Effector memory CD4-positive, alpha-beta T cell (primary cell): ENCODE results near the gene EFHC2.

ENCODE experiments used
- DNase-seq, 3 donors: peaks; one replicate each; pipeline ENCODE4 v3.0.0-alpha.2; 2020
- H3K27ac ChIP-seq: 2 replicates; pipeline ENCODE4 v1.7.0; 2013; ENCODE audit warnings: mild to moderate bottlenecking, low read length, moderate library complexity; ENCODE audit not compliant: insufficient read depth, poor library complexity, severe bottlenecking
- H3K27me3 ChIP-seq: replicated peaks from 2 replicates; pipeline ENCODE4 v1.7.0; 2013; ENCODE audit warnings: mild to moderate bottlenecking, low read length; ENCODE audit not compliant: insufficient read depth, control insufficient read depth, poor library complexity, severe bottlenecking
- H3K36me3 ChIP-seq: 2 replicates; pipeline ENCODE4 v1.7.0; 2013; ENCODE audit warnings: mild to moderate bottlenecking, low read length, moderate library complexity; ENCODE audit not compliant: control insufficient read depth, insufficient read depth
- H3K4me1 ChIP-seq: 2 replicates; pipeline ENCODE4 v1.7.0; 2013; ENCODE audit warnings: low read length, mild to moderate bottlenecking; ENCODE audit not compliant: control insufficient read depth, insufficient read depth, poor library complexity, severe bottlenecking
- H3K4me3 ChIP-seq: 2 replicates; pipeline ENCODE4 v1.7.0; 2013; ENCODE audit warnings: low read length, low read depth, mild to moderate bottlenecking; ENCODE audit not compliant: insufficient read depth, poor library complexity, severe bottlenecking
- H3K9me3 ChIP-seq: 2 replicates; pipeline ENCODE4 v1.7.0; 2013; ENCODE audit warnings: mild to moderate bottlenecking, low read length, moderate library complexity; ENCODE audit not compliant: control insufficient read depth

EFHC2 gene

GRCh38 chrX:44332437-44332836 is 11.0 kb downstream of the EFHC2 start:
- H3K9me3 ChIP-seq, result no peaks in the 10 kb centered on the region
- no peak overlapping the region for H3K27ac ChIP-seq
- H3K36me3 ChIP-seq, result no peaks in the 10 kb centered on the region
- H3K4me1 ChIP-seq, result peaks cover 17% of the 10 kb centered on the region
- no peak overlapping the region for H3K4me3 ChIP-seq
- no peak for DNase-seq
- no peaks in the 10 kb centered on the region for H3K27me3 ChIP-seq

GRCh38 chrX:44330227-44330626 is 13.2 kb downstream of the EFHC2 start:
- no peak for DNase-seq
- Histone ChIP-seq H3K27ac (no peak overlapping the region), H3K4me1 (peaks cover 17% of the 10 kb centered on the region)

GRCh38 chrX:44319550-44319949 is 23.9 kb downstream of the EFHC2 start:
- no peaks in the 10 kb centered on the region for H3K9me3 ChIP-seq
- H3K27me3 ChIP-seq, result no peaks in the 10 kb centered on the region
- H3K4me3 ChIP-seq, result no peak overlapping the region
- no peak overlapping the region for H3K27ac ChIP-seq
- no peaks in the 10 kb centered on the region for H3K4me1 ChIP-seq
- H3K36me3 ChIP-seq, result no peaks in the 10 kb centered on the region
- DNase-seq, result no peak

More at GRCh38 chrX:44330227-44330626, 13.2 kb downstream of the EFHC2 start:
- H3K4me3 ChIP-seq, result no peak overlapping the region
- H3K9me3 ChIP-seq, result no peaks in the 10 kb centered on the region
- H3K27me3 ChIP-seq, result no peaks in the 10 kb centered on the region
- H3K36me3 ChIP-seq, result no peaks in the 10 kb centered on the region

GRCh38 chrX:44317181-44317580 is 26.3 kb downstream of the EFHC2 start:
- Histone ChIP-seq H3K4me1 (no peaks in the 10 kb centered on the region), H3K27me3 (no peaks in the 10 kb centered on the region), H3K4me3 (no peak overlapping the region), H3K9me3 (no peaks in the 10 kb centered on the region), H3K27ac (no peak overlapping the region), H3K36me3 (no peaks in the 10 kb centered on the region)
- no peak for DNase-seq

GRCh38 chrX:44314808-44315207 is 28.7 kb downstream of the EFHC2 start:
- no peaks in the 10 kb centered on the region for H3K9me3 ChIP-seq
- no peak for DNase-seq
- H3K4me1 ChIP-seq, result no peaks in the 10 kb centered on the region
- H3K27me3 ChIP-seq, result no peaks in the 10 kb centered on the region
- H3K27ac ChIP-seq, result no peak overlapping the region
- H3K4me3 ChIP-seq, result no peak overlapping the region
- no peaks in the 10 kb centered on the region for H3K36me3 ChIP-seq

GRCh38 chrX:44314259-44314734 is 29.2 kb downstream of the EFHC2 start:
- Histone ChIP-seq H3K9me3 (no peaks in the 10 kb centered on the region), H3K36me3 (no peaks in the 10 kb centered on the region), H3K4me1 (no peaks in the 10 kb centered on the region), H3K27ac (no peak overlapping the region), H3K4me3 (no peak overlapping the region), H3K27me3 (no peaks in the 10 kb centered on the region)
- no peak for DNase-seq

GRCh38 chrX:44312421-44312820 is 31.1 kb downstream of the EFHC2 start:
- Histone ChIP-seq H3K27ac (no peak overlapping the region), H3K4me1 (no peaks in the 10 kb centered on the region), H3K4me3 (no peak overlapping the region), H3K9me3 (no peaks in the 10 kb centered on the region), H3K27me3 (no peaks in the 10 kb centered on the region), H3K36me3 (no peaks in the 10 kb centered on the region)
- no peak for DNase-seq

- Histone ChIP-seq H3K27ac (no peak overlapping the region), H3K4me1 (no peaks in the 10 kb centered on the region), H3K9me3 (no peaks in the 10 kb centered on the region), H3K36me3 (no peaks in the 10 kb centered on the region), H3K27me3 (no peaks in the 10 kb centered on the region), H3K4me3 (no peak overlapping the region)
- no peak for DNase-seq
Measured at GRCh38 chrX:44310227-44310626, 33.2 kb downstream of the EFHC2 start.

GRCh38 chrX:44308869-44309268 is 34.6 kb downstream of the EFHC2 start:
- Histone ChIP-seq H3K9me3 (no peaks in the 10 kb centered on the region), H3K27ac (no peak overlapping the region), H3K27me3 (no peaks in the 10 kb centered on the region), H3K4me3 (no peak overlapping the region), H3K36me3 (no peaks in the 10 kb centered on the region), H3K4me1 (no peaks in the 10 kb centered on the region)
- DNase-seq, result no peak

GRCh38 chrX:44306356-44306755 is 37.1 kb downstream of the EFHC2 start:
- no peak for DNase-seq
- H3K36me3 ChIP-seq, result no peaks in the 10 kb centered on the region
- no peak overlapping the region for H3K4me3 ChIP-seq
- H3K9me3 ChIP-seq, result no peaks in the 10 kb centered on the region
- no peaks in the 10 kb centered on the region for H3K4me1 ChIP-seq
- H3K27ac ChIP-seq, result no peak overlapping the region
- H3K27me3 ChIP-seq, result no peaks in the 10 kb centered on the region

- Histone ChIP-seq H3K27me3 (no peaks in the 10 kb centered on the region), H3K4me1 (no peaks in the 10 kb centered on the region), H3K4me3 (no peak overlapping the region), H3K36me3 (no peaks in the 10 kb centered on the region), H3K9me3 (no peaks in the 10 kb centered on the region), H3K27ac (no peak overlapping the region)
- DNase-seq, result no peak
Measured at GRCh38 chrX:44305921-44306320, 37.6 kb downstream of the EFHC2 start.
